ENCODE results near the gene ARHGEF9.

DNA sequence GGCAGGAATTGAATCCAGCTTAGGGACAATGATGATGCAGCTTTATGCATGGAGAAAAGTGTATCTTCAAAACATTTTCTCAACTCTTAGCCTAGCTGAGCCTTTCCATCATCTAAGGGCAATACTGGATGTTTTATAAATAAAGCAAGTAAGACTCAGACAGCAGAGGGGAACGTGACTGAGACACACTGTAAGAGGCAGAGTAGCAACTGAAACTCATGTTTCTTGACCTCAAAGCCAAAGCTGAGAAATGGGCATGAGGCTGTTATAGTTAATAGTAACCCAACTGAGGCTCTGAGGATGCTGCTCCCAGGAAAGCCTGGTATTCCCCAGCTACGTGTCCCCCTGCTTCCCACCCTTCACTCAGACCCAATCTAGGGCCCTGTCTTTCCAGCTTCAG, 44.6 kb downstream of the ARHGEF9 start:
- no peak for TF ChIP-seq CTCF (IDR thresholded peaks at IDR 0.05 in 8 of 11, conservative IDR thresholded peaks at IDR 0.05 in 3 of 11)
- TF ChIP-seq POLR2AphosphoS5 (IDR thresholded peaks at IDR 0.05) = no peak
